Measurements from ENCODE around the gene FRAS1. TPM values are rescaled to one million over a fixed set of nuclear protein-coding genes. Genes with fewer than 3 reads are reported as not detected.
"Not testable (repeated sequence)": the region's sequence is repeated elsewhere in the genome, so short reads cannot be mapped to it uniquely, and the experiment has no call there.

Gene FRAS1
- total RNA-seq, 1 donor from 2014 or later, result not detected

GRCh38 chr4:78527555-78527954, 470.4 kb downstream of the FRAS1 start:
- DNase-seq, result no peak
- H3K4me1 Mint-ChIP-seq, result no peaks in the 10 kb centered on the region
- intact Hi-C loops (cut with micrococcal nuclease), result no loop called here
- peaks cover 14% of the 10 kb centered on the region for H3K27me3 Mint-ChIP-seq
- no peaks in the 10 kb centered on the region for H3K36me3 Mint-ChIP-seq (ENCODE audit: low read depth)
- H3K27ac Mint-ChIP-seq, result no peak overlapping the region
- H3K4me3 Mint-ChIP-seq, result no peak overlapping the region
- no peaks in the 10 kb centered on the region for H3K9me3 Mint-ChIP-seq

GRCh38 chr4:78528327-78528726, 471.2 kb downstream of the FRAS1 start:
- H3K4me1 Mint-ChIP-seq, result no peaks in the 10 kb centered on the region
- H3K9me3 Mint-ChIP-seq, result no peaks in the 10 kb centered on the region
- DNase-seq, result no peak
- H3K4me3 Mint-ChIP-seq, result no peak overlapping the region
- H3K36me3 Mint-ChIP-seq (ENCODE audit: low read depth), result no peaks in the 10 kb centered on the region
- intact Hi-C loops (cut with micrococcal nuclease), result no loop called here
- peaks cover 16% of the 10 kb centered on the region for H3K27me3 Mint-ChIP-seq
- H3K27ac Mint-ChIP-seq, result no peak overlapping the region

DNA sequence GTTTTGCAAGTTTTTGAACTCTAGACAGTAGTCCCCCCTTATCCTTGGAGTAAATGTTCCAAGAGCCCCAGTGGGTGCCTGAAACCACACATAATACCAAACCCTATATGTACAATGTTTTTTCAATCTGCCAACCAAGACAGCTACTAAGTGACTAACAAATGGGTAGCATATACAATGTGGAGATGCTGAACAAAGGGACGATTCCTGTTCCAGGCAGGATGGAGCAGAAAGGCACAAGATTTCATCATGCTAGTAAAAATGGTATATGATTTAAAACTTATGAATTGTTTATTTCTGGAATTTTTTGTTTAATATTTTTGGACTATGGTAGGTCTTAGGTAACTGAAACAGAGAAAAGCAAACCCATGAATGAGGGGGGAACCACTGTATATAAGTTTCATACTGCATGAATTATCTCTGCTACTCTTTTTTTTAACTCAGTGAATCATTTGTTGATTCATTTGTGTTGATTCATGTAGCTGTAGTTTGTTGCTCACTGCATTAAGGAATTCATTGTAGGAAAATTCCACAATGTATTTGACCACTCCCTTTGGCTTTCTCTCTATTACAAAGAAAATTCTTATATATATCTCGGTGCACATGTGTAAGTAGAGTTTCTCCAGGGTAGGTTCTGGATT, 472.6 kb downstream of the FRAS1 start:
- Mint-ChIP-seq H3K9me3 (no peaks in the 10 kb centered on the region), H3K36me3 (ENCODE audit: low read depth) (no peaks in the 10 kb centered on the region), H3K27ac (no peak overlapping the region), H3K4me1 (no peaks in the 10 kb centered on the region), H3K27me3 (peaks cover 8% of the 10 kb centered on the region), H3K4me3 (no peak overlapping the region)
- DNase-seq, result no peak
- intact Hi-C loops (cut with micrococcal nuclease), result no loop called here

DNA sequence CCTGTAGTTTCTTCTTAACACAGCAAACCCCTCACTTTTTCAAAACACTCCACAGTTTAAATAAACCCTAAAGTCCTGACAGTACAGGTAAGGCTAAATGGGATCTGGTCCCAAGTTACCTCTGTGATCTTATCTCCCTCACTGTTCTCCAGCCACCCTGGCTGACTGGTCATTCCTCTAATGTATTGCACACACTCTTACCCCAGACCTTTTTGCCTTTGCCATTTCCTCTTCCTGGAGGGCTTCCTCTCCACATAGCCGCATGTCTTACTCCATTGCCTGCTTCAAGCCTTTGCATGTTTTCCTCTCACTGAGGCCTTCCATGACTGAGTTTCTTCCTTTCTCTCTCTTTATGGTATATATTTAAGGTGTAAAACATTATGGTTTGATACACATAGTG, 474.9 kb downstream of the FRAS1 start:
- H3K4me1 Mint-ChIP-seq, result no peaks in the 10 kb centered on the region
- H3K9me3 Mint-ChIP-seq, result no peaks in the 10 kb centered on the region
- DNase-seq, result no peak
- H3K4me3 Mint-ChIP-seq, result no peak overlapping the region
- no peak overlapping the region for H3K27ac Mint-ChIP-seq
- peaks cover 11% of the 10 kb centered on the region for H3K27me3 Mint-ChIP-seq
- intact Hi-C loops (cut with micrococcal nuclease), result no loop called here
- H3K36me3 Mint-ChIP-seq (ENCODE audit: low read depth), result no peaks in the 10 kb centered on the region

- Mint-ChIP-seq H3K27me3 (peaks cover 14% of the 10 kb centered on the region), H3K4me1 (no peaks in the 10 kb centered on the region), H3K4me3 (no peak overlapping the region), H3K36me3 (ENCODE audit: low read depth) (no peaks in the 10 kb centered on the region), H3K27ac (no peak overlapping the region), H3K9me3 (no peaks in the 10 kb centered on the region)
- intact Hi-C loops (cut with micrococcal nuclease), result no loop called here
- no peak for DNase-seq
Observed at GRCh38 chr4:78533854-78534253, 476.7 kb downstream of the FRAS1 start.

GRCh38 chr4:78534286-78534955, 477.3 kb downstream of the FRAS1 start:
- Mint-ChIP-seq H3K9me3 (no peaks in the 10 kb centered on the region), H3K27me3 (peaks cover 14% of the 10 kb centered on the region), H3K27ac (no peak overlapping the region), H3K36me3 (ENCODE audit: low read depth) (no peaks in the 10 kb centered on the region), H3K4me3 (no peak overlapping the region), H3K4me1 (no peaks in the 10 kb centered on the region)
- DNase-seq, result no peak
- intact Hi-C loops (cut with micrococcal nuclease), result no loop called here

DNA sequence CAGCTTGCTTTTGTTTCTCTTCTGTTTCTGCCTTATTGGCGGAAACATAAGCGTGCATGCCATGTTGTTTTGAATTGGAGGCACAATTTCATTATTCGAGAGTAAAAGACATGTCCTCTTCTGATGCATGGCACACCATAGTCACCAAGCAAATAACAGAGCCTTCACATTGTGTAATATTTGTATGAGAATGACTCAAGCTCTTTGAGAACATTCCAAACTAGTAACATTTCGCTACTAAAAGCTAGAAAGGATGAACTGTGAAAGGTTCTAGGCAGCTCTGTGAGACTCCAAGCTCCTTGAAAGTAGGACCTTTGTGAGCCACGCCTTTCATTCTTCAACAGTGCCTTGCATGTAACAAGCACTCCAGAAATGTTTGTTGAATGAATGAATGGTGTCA, 485.2 kb downstream of the FRAS1 start:
- no peak overlapping the region for H3K4me3 Mint-ChIP-seq
- no peaks in the 10 kb centered on the region for H3K36me3 Mint-ChIP-seq (ENCODE audit: low read depth)
- intact Hi-C loops (cut with micrococcal nuclease), result no loop called here
- H3K9me3 Mint-ChIP-seq, result no peaks in the 10 kb centered on the region
- DNase-seq, result no peak
- no peaks in the 10 kb centered on the region for H3K4me1 Mint-ChIP-seq
- no peak overlapping the region for H3K27ac Mint-ChIP-seq
- H3K27me3 Mint-ChIP-seq, result peaks cover 33% of the 10 kb centered on the region

DNA sequence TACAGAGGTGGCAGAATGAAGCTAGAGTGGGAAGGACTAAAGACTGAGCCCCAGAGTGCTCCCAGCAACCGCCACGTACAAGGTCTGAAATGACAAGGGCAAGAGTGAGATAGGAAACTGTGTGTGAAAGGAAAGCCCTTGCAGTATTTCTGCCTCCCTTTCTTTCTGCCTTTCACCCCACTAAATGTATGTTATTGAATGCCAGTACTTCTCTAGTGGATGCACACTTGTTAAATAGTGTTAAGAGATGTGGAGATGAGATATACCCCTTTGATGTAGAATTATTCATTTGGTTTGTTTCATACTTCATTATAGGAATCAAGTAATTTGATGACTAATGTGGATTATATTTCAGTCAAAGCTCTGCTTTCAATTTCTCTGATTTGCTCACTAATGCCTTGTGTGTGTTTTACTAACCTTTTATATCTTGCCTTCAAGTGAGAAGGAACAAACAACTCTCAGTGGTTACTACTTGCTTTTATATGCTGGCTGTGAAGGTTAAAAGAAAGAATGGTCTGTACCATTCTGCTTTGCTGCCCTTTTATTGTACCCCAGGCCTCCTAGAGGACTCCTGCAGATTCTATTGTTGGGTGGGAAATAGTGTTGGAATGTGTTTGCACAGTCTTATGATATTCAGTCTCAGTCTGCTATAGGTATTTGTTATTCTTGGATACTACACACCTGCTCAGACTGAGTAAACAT, 486.5 kb downstream of the FRAS1 start:
- H3K4me3 Mint-ChIP-seq, result no peak overlapping the region
- H3K36me3 Mint-ChIP-seq (ENCODE audit: low read depth), result no peaks in the 10 kb centered on the region
- H3K27ac Mint-ChIP-seq, result no peak overlapping the region
- H3K9me3 Mint-ChIP-seq, result no peaks in the 10 kb centered on the region
- peaks cover 31% of the 10 kb centered on the region for H3K27me3 Mint-ChIP-seq
- H3K4me1 Mint-ChIP-seq, result no peaks in the 10 kb centered on the region
- intact Hi-C loops (cut with micrococcal nuclease), result no loop called here
- DNase-seq, result no peak

DNA sequence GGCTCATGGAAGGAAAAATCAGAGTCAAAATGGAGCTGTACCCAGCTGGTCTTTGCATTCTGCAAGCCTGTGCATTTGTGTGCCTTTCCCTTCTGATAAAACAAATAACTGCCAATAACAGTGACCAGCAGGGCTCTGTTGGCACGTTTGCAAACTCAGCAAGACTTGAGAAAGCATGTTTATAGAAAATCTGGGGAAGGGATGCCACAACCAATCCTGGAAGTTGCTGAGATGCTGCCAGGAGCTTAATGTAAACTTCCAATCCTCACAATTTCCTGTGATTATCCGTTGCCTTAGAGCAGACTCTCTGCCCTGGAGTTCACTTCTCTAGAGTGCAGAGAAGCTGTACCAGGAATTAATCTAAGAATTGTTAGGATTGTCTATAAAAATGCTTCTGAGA, 487.6 kb downstream of the FRAS1 start:
- intact Hi-C loops (cut with micrococcal nuclease), result no loop called here
- Mint-ChIP-seq H3K36me3 (ENCODE audit: low read depth) (no peaks in the 10 kb centered on the region), H3K4me3 (no peak overlapping the region), H3K9me3 (no peaks in the 10 kb centered on the region), H3K27me3 (peaks cover 32% of the 10 kb centered on the region), H3K4me1 (no peaks in the 10 kb centered on the region), H3K27ac (no peak overlapping the region)
- DNase-seq, result no peak

DNA sequence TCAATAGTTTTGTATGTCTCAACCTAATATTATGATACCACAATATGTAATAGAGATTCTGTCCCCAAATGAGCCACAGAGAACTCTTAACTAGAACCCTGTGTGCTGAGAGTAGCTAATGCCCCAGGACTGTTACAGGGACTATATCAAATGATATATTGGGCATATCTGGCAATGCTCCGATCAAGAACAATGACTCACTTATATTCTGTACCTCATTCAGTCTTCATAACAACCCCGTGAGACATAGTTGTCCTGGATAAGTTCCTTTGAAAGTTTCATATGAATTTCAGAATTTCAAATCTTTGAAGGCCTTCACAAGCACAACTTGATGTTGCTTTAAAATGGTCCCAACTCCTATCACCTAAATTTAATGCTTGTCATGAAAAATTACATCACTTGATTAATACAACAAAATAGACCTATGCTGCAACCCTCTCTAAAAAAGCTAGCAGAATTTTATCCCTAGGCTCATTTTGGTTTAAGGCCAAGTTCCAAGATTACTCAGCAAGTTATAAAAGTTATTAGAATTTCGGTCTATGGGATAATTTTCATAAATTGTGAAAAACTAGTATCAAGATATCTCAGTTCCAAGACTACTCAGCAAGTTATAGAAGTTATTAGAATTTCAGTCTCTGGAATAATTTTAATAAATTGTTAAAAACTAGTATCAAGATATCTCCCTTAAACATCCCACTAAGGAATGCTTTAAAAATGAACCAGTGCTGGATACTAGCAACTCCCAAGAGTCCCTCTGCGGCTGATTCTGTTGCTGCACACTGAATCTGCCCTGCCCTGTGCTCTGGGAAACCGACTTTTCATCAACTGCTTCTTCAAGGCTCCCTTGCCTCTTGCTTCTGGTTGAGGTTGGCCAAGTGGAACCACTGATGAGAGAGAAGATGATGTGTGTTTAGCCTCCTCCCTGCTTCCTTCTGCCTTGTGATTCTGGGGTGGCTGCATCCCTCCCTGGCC, 488.4 kb downstream of the FRAS1 start:
- Mint-ChIP-seq H3K36me3 (ENCODE audit: low read depth) (no peaks in the 10 kb centered on the region), H3K27ac (no peak overlapping the region), H3K27me3 (peaks cover 38% of the 10 kb centered on the region), H3K4me1 (no peaks in the 10 kb centered on the region), H3K9me3 (no peaks in the 10 kb centered on the region), H3K4me3 (no peak overlapping the region)
- DNase-seq, result no peak
- intact Hi-C loops (cut with micrococcal nuclease), result no loop called here

DNA sequence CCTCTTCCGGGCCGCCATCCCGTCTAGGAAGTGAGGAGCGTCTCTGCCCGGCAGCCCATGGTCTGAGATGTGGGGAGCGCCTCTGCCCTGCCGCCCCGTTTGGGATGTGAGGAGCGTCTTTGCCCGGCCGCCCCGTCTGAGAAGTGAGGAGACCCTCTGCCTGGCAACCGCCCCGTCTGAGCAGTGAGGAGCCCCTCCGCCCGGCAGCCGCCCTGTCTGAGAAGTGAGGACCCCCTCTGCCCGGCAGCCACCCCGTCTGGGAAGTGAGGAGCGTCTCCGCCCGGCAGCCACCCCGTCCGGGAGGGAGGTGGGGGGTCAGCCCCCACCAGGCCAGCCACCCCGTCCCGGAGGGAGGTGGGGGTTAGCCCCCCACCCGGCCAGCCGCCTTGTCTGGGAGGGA, 490.8 kb downstream of the FRAS1 start:
- DNase-seq; H3K4me3 Mint-ChIP-seq; H3K36me3 Mint-ChIP-seq (ENCODE audit: low read depth); H3K9me3 Mint-ChIP-seq; intact Hi-C loops (cut with micrococcal nuclease); H3K27ac Mint-ChIP-seq: not testable (repeated sequence)
- H3K27me3 Mint-ChIP-seq, result peaks cover 38% of the 10 kb centered on the region
- H3K4me1 Mint-ChIP-seq, result peaks cover 11% of the 10 kb centered on the region

GRCh38 chr4:78548889-78549288, 491.8 kb downstream of the FRAS1 start:
- Mint-ChIP-seq H3K27me3 (peaks cover 33% of the 10 kb centered on the region), H3K4me1 (peaks cover 11% of the 10 kb centered on the region)
- DNase-seq; H3K36me3 Mint-ChIP-seq (ENCODE audit: low read depth); intact Hi-C loops (cut with micrococcal nuclease); H3K9me3 Mint-ChIP-seq; H3K27ac Mint-ChIP-seq; H3K4me3 Mint-ChIP-seq: not testable (repeated sequence)

GRCh38 chr4:78551420-78552351, 494.6 kb downstream of the FRAS1 start, which contains the start of gene ANXA3:
ANXA3 (plus strand) TSS chr4:78551770; CDS start chr4:78554474, 2,704 bp downstream.
- peaks cover 15% of the 10 kb centered on the region for H3K36me3 Mint-ChIP-seq (ENCODE audit: low read depth)
- H3K4me3 Mint-ChIP-seq, result peak within 1 kb of the TSS; percentile 88
- peaks cover 11% of the 10 kb centered on the region for H3K4me1 Mint-ChIP-seq
- peak; percentile 74 for DNase-seq
- intact Hi-C loops (cut with micrococcal nuclease), result loop anchor here (5.0 kb wide), 1 partner anchor 226 kb away; the partner anchor contains the start of gene BMP2K
- H3K9me3 Mint-ChIP-seq, result peaks cover 7% of the 10 kb centered on the region
- H3K27me3 Mint-ChIP-seq, result peaks cover 20% of the 10 kb centered on the region
- peak within 1 kb of the TSS; percentile 49 for H3K27ac Mint-ChIP-seq
